Astrocyte of the spinal cord (primary cell): ENCODE measurements around the gene SPRING1.
"Not testable (repeated sequence)": the region's sequence is repeated elsewhere in the genome, so short reads cannot be mapped to it uniquely, and the experiment has no call there.

ENCODE experiments used
- DNase-seq: peaks from one replicate; pipeline ENCODE4 v3.0.0; 2011; ENCODE audit warnings: low read depth, low spot score
- H3K4me3 ChIP-seq: 2 replicates; pipeline ENCODE4 v1.5.1; 2011; ENCODE audit warnings: low read depth, mild to moderate bottlenecking, low read length, moderate library complexity
- CTCF ChIP-seq: IDR thresholded peaks from 2 replicates; pipeline ENCODE4 v1.5.1; 2012; ENCODE audit warnings: low read depth, mild to moderate bottlenecking, low read length, inconsistent platforms
- in situ Hi-C: cut with HindIII; loops from 2 replicates; pipeline ENCODE4 v1.10.0; 2017; ENCODE audit warnings: low sequenced_read_pairs

The SPRING1 gene

GRCh38 chr12:116760622-116761020, 22.8 kb upstream of the SPRING1 start:
- H3K4me3 ChIP-seq, result no peak overlapping the region
- TF ChIP-seq CTCF, result no peak
- in situ Hi-C loops, result no loop called here
- no peak for DNase-seq

GRCh38 chr12:116759783-116760621, 22.1 kb upstream of the SPRING1 start:
- no peak for DNase-seq
- in situ Hi-C loops, result no loop called here
- no peak for TF ChIP-seq CTCF
- no peak overlapping the region for H3K4me3 ChIP-seq

GRCh38 chr12:116754783-116755182, 16.9 kb upstream of the SPRING1 start:
- H3K4me3 ChIP-seq, DNase-seq, in situ Hi-C loops: not testable (repeated sequence)

GRCh38 chr12:116754097-116754496, 16.2 kb upstream of the SPRING1 start:
- H3K4me3 ChIP-seq, DNase-seq, in situ Hi-C loops: not testable (repeated sequence)

- no peak for TF ChIP-seq CTCF
- no peak for DNase-seq
- in situ Hi-C loops, result no loop called here
- no peak overlapping the region for H3K4me3 ChIP-seq
These were observed 12.4 kb upstream of the SPRING1 start for GRCh38 chr12:116750298-116750697.

- TF ChIP-seq CTCF, result no peak
- no peak for DNase-seq
- in situ Hi-C loops, result no loop called here
- H3K4me3 ChIP-seq, result no peak overlapping the region
These were observed 12.0 kb upstream of the SPRING1 start for GRCh38 chr12:116749884-116750283.

GRCh38 chr12:116745554-116745953, 7.7 kb upstream of the SPRING1 start:
- no peak overlapping the region for H3K4me3 ChIP-seq
- TF ChIP-seq CTCF, result no peak
- in situ Hi-C loops, result no loop called here
- no peak for DNase-seq
